PFSK-1 (cell line): ENCODE results near the gene UGT2A1.

Experiments
- FOXP2 ChIP-seq: optimal IDR thresholded peaks from 2 replicates; pipeline ENCODE3; 2011; ENCODE audit warnings: borderline replicate concordance, control low read depth, inconsistent platforms; ENCODE audit not compliant: insufficient read depth; ENCODE audit errors: extremely low read length, extremely low read depth
- POLR2AphosphoS5 ChIP-seq: IDR thresholded peaks from 2 replicates; pipeline ENCODE4 v1.6.1; 2012; ENCODE audit warnings: low read depth, mild to moderate bottlenecking, control low read depth, low read length, moderate library complexity
- REST ChIP-seq, 2 experiments: IDR thresholded peaks; 2 replicates each; pipeline versions ENCODE4 v1.6.1 to v1.8.0; 2011 to 2012; ENCODE audit warnings: low read depth in 2 of 2, low read length in 2 of 2, control low read depth in 1 of 2, inconsistent platforms in 1 of 2, mild to moderate bottlenecking in 1 of 2, moderate library complexity in 1 of 2; ENCODE audit not compliant: insufficient read depth in 1 of 2
- SIN3A ChIP-seq: IDR thresholded peaks from 2 replicates; pipeline ENCODE4 v1.6.1; 2012; ENCODE audit warnings: mild to moderate bottlenecking, low read length, moderate library complexity, borderline replicate concordance; ENCODE audit not compliant: insufficient read depth
- TAF1 ChIP-seq: IDR thresholded peaks from 2 replicates; pipeline ENCODE4 v1.6.1; 2012; ENCODE audit warnings: low read length, control low read depth, borderline replicate concordance; ENCODE audit not compliant: insufficient read depth

Gene UGT2A1

GRCh38 chr4:69589884-69590283 lies 63.2 kb downstream of the UGT2A1 start:
- TF ChIP-seq FOXP2: no peak
- TF ChIP-seq REST (IDR thresholded peaks at IDR 0.05; ENCODE audit: insufficient read depth in 1 of 2, low read depth in 2 of 2, low read length in 2 of 2): no peak
- no peak for TF ChIP-seq POLR2AphosphoS5
- TF ChIP-seq TAF1: no peak
- no peak for TF ChIP-seq SIN3A

- TF ChIP-seq SIN3A (no peak), POLR2AphosphoS5 (no peak), TAF1 (no peak), REST (IDR thresholded peaks at IDR 0.05; ENCODE audit: insufficient read depth in 1 of 2, low read depth in 2 of 2, low read length in 2 of 2) (no peak), FOXP2 (no peak)
These were observed 68.9 kb downstream of the UGT2A1 start for GRCh38 chr4:69584135-69584534.

- no peak for TF ChIP-seq SIN3A
- TF ChIP-seq TAF1: no peak
- no peak for TF ChIP-seq REST (IDR thresholded peaks at IDR 0.05; ENCODE audit: insufficient read depth in 1 of 2, low read depth in 2 of 2, low read length in 2 of 2)
- TF ChIP-seq FOXP2: no peak
- TF ChIP-seq POLR2AphosphoS5: no peak
These were observed 69.5 kb downstream of the UGT2A1 start for GRCh38 chr4:69583543-69583942.

GRCh38 chr4:69577245-69577644 lies 75.8 kb downstream of the UGT2A1 start:
- TF ChIP-seq REST (IDR thresholded peaks at IDR 0.05; ENCODE audit: insufficient read depth in 1 of 2, low read depth in 2 of 2, low read length in 2 of 2) (no peak), SIN3A (no peak), FOXP2 (no peak), POLR2AphosphoS5 (no peak), TAF1 (no peak)
